A549 (cell line): ENCODE data around the gene FKBP4. TPM values are rescaled to one million over a fixed set of nuclear protein-coding genes. Genes with fewer than 3 reads are reported as not detected.

ENCODE experiments used
- ATAC-seq, 2 experiments: fragments of 200-7000 bp in 1 of 2; fragments of >200 bp in 1 of 2; cut with Nextera tagmentation in 1 of 2; cut with Tn5 transposase in 1 of 2; 3 replicates each; pipeline versions ENCODE4 v1.8.0 to v1.9.1; 2018 to 2020; ENCODE audit warnings: mild to moderate bottlenecking in 1 of 2, moderate library complexity in 1 of 2
- CTCF ChIA-PET: fragments of 300-600 bp; sonication (Branson Sonifier 250); formaldehyde crosslinking; extraction: SDS; loops from one replicate; lab custom pipeline; 2021; ENCODE audit warnings: antibody characterized with exemption, inconsistent platforms; lab: Yijun Ruan, JAX
- POLR2A ChIA-PET: fragments of 350-600 bp; formaldehyde crosslinking; extraction: SDS; loops from one replicate; lab custom pipeline; 2021; ENCODE audit warnings: antibody characterized with exemption, inconsistent platforms; lab: Yijun Ruan, JAX
- DNase-seq, 2 experiments: peaks; one replicate each; pipeline versions ENCODE4 v3.0.0 to v3.0.0-alpha.2; 2011 to 2016; ENCODE audit warnings: low read depth in 1 of 2, low spot score in 1 of 2
- FAIRE-seq: peaks from 2 replicates; lab custom pipeline; 2011; peaks lifted over from hg19 to GRCh38; lab: Jason Lieb, UNC
- H3K27ac ChIP-seq, 2 experiments: fragments of >200 bp; sonication (Bioruptor Twin); formaldehyde crosslinking; 3 replicates each; pipeline ENCODE4 v1.5.1; 2016 to 2017
- H3K4me1 ChIP-seq: fragments of >200 bp; sonication (Bioruptor Twin); formaldehyde crosslinking; 3 replicates; pipeline ENCODE4 v1.6.1; 2016
- H3K4me2 ChIP-seq: fragments of >200 bp; sonication (Bioruptor Twin); formaldehyde crosslinking; 3 replicates; pipeline ENCODE4 v1.6.1; 2016
- H3K4me3 ChIP-seq: fragments of >200 bp; sonication (Bioruptor Twin); formaldehyde crosslinking; 3 replicates; pipeline ENCODE4 v1.5.1; 2016
- H3K9me3 ChIP-seq: fragments of >200 bp; sonication (Bioruptor Twin); formaldehyde crosslinking; 3 replicates; pipeline ENCODE4 v1.6.1; 2016
- BCL3 ChIP-seq: fragments of >200 bp; sonication (Bioruptor Twin); formaldehyde crosslinking; IDR thresholded peaks from 3 replicates; pipeline ENCODE4 v1.6.1; 2016
- CBX2 ChIP-seq: fragments of 200-600 bp; sonication (generic); IDR thresholded peaks from 2 replicates; pipeline ENCODE4 v1.6.1; 2016; ENCODE audit warnings: low read depth, mild to moderate bottlenecking, borderline replicate concordance
- CBX8 ChIP-seq: fragments of 200-600 bp; sonication (generic); IDR thresholded peaks from 2 replicates; pipeline ENCODE4 v1.6.1; 2016
- CTCF ChIP-seq: fragments of >200 bp; sonication (Bioruptor Twin); formaldehyde crosslinking; IDR thresholded peaks from 3 replicates; pipeline ENCODE4 v1.5.1; 2016
- FOSL2 ChIP-seq, 2 experiments: fragments of 450-650 bp in 1 of 2; fragments of >200 bp in 1 of 2; sonication (Bioruptor Twin) in 1 of 2; formaldehyde crosslinking; IDR thresholded peaks; 2 replicates each; pipeline versions ENCODE4 v1.5.0 to v1.6.1; 2016 to 2020; ENCODE audit warnings: mild to moderate bottlenecking in 1 of 2, moderate library complexity in 1 of 2
- FOXS1 ChIP-seq: fragments of 250-450 bp; sonication (Bioruptor Pico); IDR thresholded peaks from 2 replicates; pipeline ENCODE4 v1.5.0; 2020; ENCODE audit warnings: mild to moderate bottlenecking, moderate library complexity
- GATA3 ChIP-seq: IDR thresholded peaks from 2 replicates; pipeline ENCODE4 v1.6.1; 2012; ENCODE audit warnings: borderline replicate concordance
- HOXB13 ChIP-seq: fragments of 250-450 bp; sonication (Bioruptor Pico); IDR thresholded peaks from 2 replicates; pipeline ENCODE4 v1.5.0; 2020; ENCODE audit warnings: low read depth, mild to moderate bottlenecking, moderate library complexity
- HOXB5 ChIP-seq: fragments of 250-450 bp; sonication (Bioruptor Pico); IDR thresholded peaks from 2 replicates; pipeline ENCODE4 v1.5.0; 2020; ENCODE audit warnings: mild to moderate bottlenecking, moderate library complexity
- KDM5A ChIP-seq: fragments of 200-600 bp; sonication (generic); IDR thresholded peaks from 2 replicates; pipeline ENCODE4 v1.6.1; 2016; ENCODE audit warnings: antibody characterized with exemption, mild to moderate bottlenecking
- MAFK ChIP-seq: fragments of 450-650 bp; IDR thresholded peaks from 2 replicates; pipeline ENCODE4 v1.6.1; 2014; ENCODE audit not compliant: partially characterized antibody
- MAZ ChIP-seq: fragments of 150-350 bp; IDR thresholded peaks from 2 replicates; pipeline ENCODE4 v1.6.1; 2014; ENCODE audit warnings: antibody characterized with exemption, low read depth, low read length, borderline replicate concordance
- NFE2L2 ChIP-seq: fragments of 150-350 bp; conservative IDR thresholded peaks from 2 replicates; pipeline ENCODE4 v1.6.1; 2014; ENCODE audit warnings: low read length
- POLR2A ChIP-seq: IDR thresholded peaks from 2 replicates; pipeline ENCODE4 v1.6.1; 2012; ENCODE audit warnings: mild to moderate bottlenecking, low read length
- RAD21 ChIP-seq, 2 experiments: fragments of >200 bp in 1 of 2; sonication (Bioruptor Twin) in 1 of 2; formaldehyde crosslinking in 1 of 2; IDR thresholded peaks in 1 of 2; conservative IDR thresholded peaks in 1 of 2; 2 replicates in 1 of 2; 3 replicates in 1 of 2; pipeline ENCODE4 v1.6.1; 2012 to 2018; ENCODE audit warnings: inconsistent platforms in 1 of 2
- RARB ChIP-seq: fragments of 250-450 bp; sonication (Bioruptor Pico); IDR thresholded peaks from 2 replicates; pipeline ENCODE4 v1.8.0; 2021; ENCODE audit warnings: mild to moderate bottlenecking, moderate library complexity
- REST ChIP-seq: fragments of 200-600 bp; sonication (generic); IDR thresholded peaks from 2 replicates; pipeline ENCODE4 v1.6.1; 2016; ENCODE audit warnings: antibody characterized with exemption, mild to moderate bottlenecking, moderate library complexity
- RFX5 ChIP-seq: fragments of 450-650 bp; IDR thresholded peaks from 2 replicates; pipeline ENCODE4 v1.7.1; 2014; ENCODE audit warnings: antibody characterized with exemption, mild to moderate bottlenecking, moderate library complexity
- SMC3 ChIP-seq: fragments of >200 bp; sonication (Bioruptor Twin); formaldehyde crosslinking; IDR thresholded peaks from 3 replicates; pipeline ENCODE4 v1.6.1; 2018; ENCODE audit warnings: inconsistent platforms
- USF2 ChIP-seq: fragments of 450-650 bp; IDR thresholded peaks from 2 replicates; pipeline ENCODE4 v1.6.1; 2014; ENCODE audit warnings: antibody characterized with exemption
- ZC3H11A ChIP-seq: fragments of 450-650 bp; IDR thresholded peaks from 2 replicates; pipeline ENCODE4 v1.6.1; 2014; ENCODE audit warnings: antibody characterized with exemption, mild to moderate bottlenecking
- ZSCAN20 ChIP-seq: fragments of 250-450 bp; sonication (Bioruptor Pico); IDR thresholded peaks from 2 replicates; pipeline ENCODE4 v1.8.0; 2022; ENCODE audit warnings: mild to moderate bottlenecking, moderate library complexity
- WGBS: methylation state at CpG from one replicate; pipeline ENCODE4 v1.1.6; 2017; ENCODE audit errors: missing lambda C conversion rate; 5-methylcytosine and 5-hydroxymethylcytosine counted together
- polyA plus RNA-seq, 4 experiments: library from polyadenylated mRNA; depleted of rRNA in 3 of 4; stranded (reverse); fragments of >200 nt; fragmentation: RNase III in 1 of 4; extraction: RNeasy Plus Mini Kit Qiagen cat#74134 plus additional on column Dnase treatment in 1 of 4; gene quantifications; 2 replicates in 3 of 4; 3 replicates in 1 of 4; pipeline ENCODE4 v1.2.3, GENCODE V29; 2011 to 2017

Gene FKBP4
- polyA plus RNA-seq, 2 of the 4 experiments (the other 2 are of a cell fraction), result 108 to 137 TPM

GRCh38 chr12:2783936-2784600 is 10.7 kb upstream of the FKBP4 start:
- TF ChIP-seq MAFK (no peak), SMC3 (peak; percentile 74), RAD21 (conservative IDR thresholded peaks at IDR 0.05 in 1 of 2, IDR thresholded peaks at IDR 0.05 in 1 of 2) (peak; percentile 64 to 74), CBX2 (no peak), CTCF (peak; percentile 72), CBX8 (0 out of 2 replicates have a peak, but pooled peaks have one; percentile 19), POLR2A (no peak), NFE2L2 (no peak), HOXB13 (CRISPR knock-in tag) (no peak)
- POLR2A ChIA-PET, result interaction anchor here (1.0 to 1.4 kb wide), 2 partner anchors 12 to 29 kb away, joined by 3 to 4 read pairs; partner anchors contain the start of gene ITFG2
- CTCF ChIA-PET, result interaction anchor here (0.6 to 4.2 kb wide), 39 partner anchors 9 to 1262 kb away, joined by 3 to 57 read pairs (median 5); partner anchors contain the start of genes FKBP4, ITFG2 and NRIP2

GRCh38 chr12:2785017-2785416 is 9.8 kb upstream of the FKBP4 start:
- no peak overlapping the region for H3K4me3 ChIP-seq
- no peak; a peak in 2 of 6 replicates for ATAC-seq
- no peak for FAIRE-seq
- H3K9me3 ChIP-seq, result no peaks in the 10 kb centered on the region
- 6% methylated on average over 5 of the region's 5 CpGs for WGBS
- ChIA-PET CTCF (interaction anchor here (1.2 to 4.2 kb wide), 12 partner anchors 8 to 116 kb away, joined by 3 to 57 read pairs (median 8); partner anchors contain the start of genes FKBP4 and ITFG2), POLR2A (interaction anchor here (1.4 kb wide), 1 partner anchor 28 kb away, joined by 4 read pairs; the partner anchor contains the start of gene ITFG2)
- no peak for DNase-seq
- TF ChIP-seq RARB (CRISPR knock-in tag) (no peak), MAZ (no peak), BCL3 (no peak), FOXS1 (no peak), RFX5 (no peak), GATA3 (no peak), ZC3H11A (no peak), KDM5A (no peak), USF2 (no peak), ZSCAN20 (CRISPR knock-in tag) (no peak), REST (no peak), HOXB5 (CRISPR knock-in tag) (no peak), FOSL2 (IDR thresholded peaks at IDR 0.05) (no peak), FOSL2 (CRISPR knock-in tag; IDR thresholded peaks at IDR 0.05) (no peak)
- TF ChIP-seq, all 56 proteins: peak for 0
- H3K4me1 ChIP-seq, result 0 out of 3 replicates have a peak, but pooled peaks cover 6% of the 10 kb centered on the region
- H3K27ac ChIP-seq, result no peak overlapping the region
- no peak overlapping the region for H3K4me2 ChIP-seq

More at GRCh38 chr12:2783936-2784600, 10.7 kb upstream of the FKBP4 start:
- H3K4me1 ChIP-seq, result 0 out of 3 replicates have a peak, but pooled peaks cover 6% of the 10 kb centered on the region
- H3K4me2 ChIP-seq, result peak overlapping the region; percentile 83
- no peak overlapping the region for H3K27ac ChIP-seq
- H3K9me3 ChIP-seq, result no peaks in the 10 kb centered on the region
- DNase-seq (peak; percentile 62 to 68), ATAC-seq (peak; percentile 96 to 98), FAIRE-seq (peak; percentile 92)
- WGBS, result 9% methylated on average over 13 of the region's 25 CpGs
- H3K4me3 ChIP-seq, result peak overlapping the region; percentile 27; the same call in 2 of the 3 replicates
